Spinal cord (tissue), 10 donors: ENCODE results near the gene RAB3IL1. TPM values are rescaled to one million over a fixed set of nuclear protein-coding genes. Genes with fewer than 3 reads are reported as not detected.

Experiments used
- DNase-seq, 6 donors: peaks; one replicate each; pipeline versions ENCODE4 v3.0.0 to v3.0.0-alpha.2; 2013 to 2015; ENCODE audit warnings: low spot score in 6 of 6, low read depth in 4 of 6
- H3K27ac ChIP-seq: one replicate; pipeline ENCODE4 v1.5.1; 2013; ENCODE audit warnings: low read depth, low read length, control low read depth
- H3K27me3 ChIP-seq: one replicate; pipeline ENCODE4 v1.6.1; 2013; ENCODE audit warnings: low read length; ENCODE audit not compliant: control insufficient read depth, insufficient read depth
- H3K36me3 ChIP-seq: one replicate; pipeline ENCODE4 v1.6.1; 2013; ENCODE audit warnings: low read length; ENCODE audit not compliant: control insufficient read depth, insufficient read depth
- H3K4me1 ChIP-seq: one replicate; pipeline ENCODE4 v1.6.1; 2013; ENCODE audit warnings: low read length; ENCODE audit not compliant: control insufficient read depth, insufficient read depth
- H3K4me3 ChIP-seq: one replicate; pipeline ENCODE4 v1.5.1; 2013; ENCODE audit warnings: low read depth, low read length, control low read depth
- H3K9me3 ChIP-seq: one replicate; pipeline ENCODE4 v1.6.1; 2013; ENCODE audit warnings: low read length; ENCODE audit not compliant: control insufficient read depth, insufficient read depth
- WGBS: methylation state at CpG from one replicate; pipeline ENCODE4 v1.1.5; 2013; ENCODE audit warnings: missing lambda C conversion rate; ENCODE audit not compliant: insufficient coverage; 5-methylcytosine and 5-hydroxymethylcytosine counted together
- polyA plus RNA-seq, 2 donors: library from polyadenylated mRNA; unstranded; fragments of 120-200 nt; gene quantifications; one replicate each; pipeline ENCODE4 v1.2.1, GENCODE V29; 2013; ENCODE audit not compliant: insufficient read length in 2 of 2
- total RNA-seq, 2 donors: library from RNA; depleted of rRNA in 1 of 2; stranded (reverse); fragments of 120-200 nt in 1 of 2; fragments of >200 nt in 1 of 2; gene quantifications; one replicate each; pipeline versions ENCODE4 v1.2.3 to v1.2.4, GENCODE V29; 2013 to 2014
- donor health status: healthy.

Gene RAB3IL1
- total and polyA plus RNA-seq, 4 donors = 12.8 to 47.7 (median 22.5) TPM

- no peak overlapping the region for H3K4me3 ChIP-seq
- whole genome bisulfite sequencing = 94% methylated on average over 17 of the region's 20 CpGs
- H3K36me3 ChIP-seq = peaks cover 81% of the 10 kb centered on the region
- no peak for DNase-seq
- H3K27me3 ChIP-seq = no peaks in the 10 kb centered on the region
- peaks cover 15% of the 10 kb centered on the region for H3K4me1 ChIP-seq
- H3K27ac ChIP-seq = no peak overlapping the region
- no peaks in the 10 kb centered on the region for H3K9me3 ChIP-seq
These were observed 52.3 kb downstream of the RAB3IL1 start for GRCh38 chr11:61864814-61865775.

GRCh38 chr11:61863548-61864081, 53.8 kb downstream of the RAB3IL1 start:
- no peak overlapping the region for H3K27ac ChIP-seq
- H3K4me3 ChIP-seq = no peak overlapping the region
- H3K36me3 ChIP-seq = peaks cover 88% of the 10 kb centered on the region
- no peaks in the 10 kb centered on the region for H3K9me3 ChIP-seq
- WGBS = 89% methylated on average over 13 of the region's 13 CpGs
- DNase-seq = no peak
- peaks cover 1% of the 10 kb centered on the region for H3K4me1 ChIP-seq
- no peaks in the 10 kb centered on the region for H3K27me3 ChIP-seq

- Histone ChIP-seq H3K4me3 (no peak overlapping the region), H3K9me3 (no peaks in the 10 kb centered on the region), H3K36me3 (peaks cover 95% of the 10 kb centered on the region), H3K27me3 (no peaks in the 10 kb centered on the region), H3K4me1 (no peaks in the 10 kb centered on the region), H3K27ac (no peak overlapping the region)
- WGBS = 97% methylated on average over 16 of the region's 18 CpGs
- DNase-seq = no peak
These were observed 54.4 kb downstream of the RAB3IL1 start for GRCh38 chr11:61862714-61863547.

- Histone ChIP-seq H3K36me3 (peaks cover 97% of the 10 kb centered on the region), H3K4me1 (no peaks in the 10 kb centered on the region), H3K9me3 (no peaks in the 10 kb centered on the region), H3K27ac (no peak overlapping the region), H3K4me3 (no peak overlapping the region), H3K27me3 (no peaks in the 10 kb centered on the region)
- WGBS = 88% methylated on average over 5 of the region's 9 CpGs
- no peak for DNase-seq
These were observed 55.7 kb downstream of the RAB3IL1 start for GRCh38 chr11:61861634-61862033.

- Histone ChIP-seq H3K36me3 (peaks cover 97% of the 10 kb centered on the region), H3K27ac (no peak overlapping the region), H3K4me1 (peaks cover 12% of the 10 kb centered on the region), H3K4me3 (no peak overlapping the region), H3K27me3 (no peaks in the 10 kb centered on the region), H3K9me3 (no peaks in the 10 kb centered on the region)
- 80% methylated on average over 15 of the region's 16 CpGs for WGBS
- DNase-seq = no peak
These were observed 57.1 kb downstream of the RAB3IL1 start for GRCh38 chr11:61860054-61860903.

- peaks cover 98% of the 10 kb centered on the region for H3K36me3 ChIP-seq
- peak in 1 of 6 donors; percentile 21 for DNase-seq
- 65% methylated on average over 11 of the region's 12 CpGs for WGBS
- H3K27me3 ChIP-seq = no peaks in the 10 kb centered on the region
- peaks cover 45% of the 10 kb centered on the region for H3K4me1 ChIP-seq
- no peaks in the 10 kb centered on the region for H3K9me3 ChIP-seq
- no peak overlapping the region for H3K4me3 ChIP-seq
- no peak overlapping the region for H3K27ac ChIP-seq
These were observed 61.3 kb downstream of the RAB3IL1 start for GRCh38 chr11:61855939-61856680.

- H3K36me3 ChIP-seq = peaks cover 99% of the 10 kb centered on the region
- peaks cover 54% of the 10 kb centered on the region for H3K4me1 ChIP-seq
- H3K27ac ChIP-seq = peak overlapping the region; percentile 47
These were observed 62.2 kb downstream of the RAB3IL1 start for GRCh38 chr11:61854966-61855714.

GRCh38 chr11:61854206-61854895, 63.0 kb downstream of the RAB3IL1 start:
- Histone ChIP-seq H3K9me3 (no peaks in the 10 kb centered on the region), H3K27ac (peak overlapping the region; percentile 33), H3K4me1 (peaks cover 54% of the 10 kb centered on the region), H3K4me3 (no peak overlapping the region), H3K27me3 (no peaks in the 10 kb centered on the region), H3K36me3 (peaks cover 99% of the 10 kb centered on the region)
- 86% methylated on average over 11 of the region's 17 CpGs for WGBS
- no peak for DNase-seq

More at GRCh38 chr11:61854966-61855714, 62.2 kb downstream of the RAB3IL1 start:
- Histone ChIP-seq H3K4me3 (no peak overlapping the region), H3K9me3 (no peaks in the 10 kb centered on the region), H3K27me3 (no peaks in the 10 kb centered on the region)
- WGBS = 68% methylated on average over 14 of the region's 14 CpGs
- DNase-seq = no peak
